Activated T-cell treated with anti-CD3 and anti-CD28 coated beads, Interleukin-2, amount 50 U/mL, for 72 hours (primary cell): Measurements from ENCODE around the gene ZNF728. TPM values are rescaled to one million over a fixed set of nuclear protein-coding genes. Genes with fewer than 3 reads are reported as not detected.

Experiments
- total RNA-seq, 2 donors: library from RNA; stranded (reverse); gene quantifications; one replicate each; pipeline ENCODE4 v1.2.3, GENCODE V29; 2022

ZNF728 gene
- total RNA-seq, 2 donors from 2014 or later: not detected

Other genes starting within 250 kb of the ZNF728 start
- not detected for gene ZNF99, start 219.0 kb downstream of the ZNF728 start, total RNA-seq
- gene ZNF723, start 170.9 kb downstream of the ZNF728 start, total RNA-seq: under 1 TPM in 1 of 2 donors, not detected in 1; 0.14 TPM
- 1 to 10 TPM; 1.2 to 2.2 TPM for gene ZNF730, start 113.8 kb upstream of the ZNF728 start, total RNA-seq
- gene ZNF724, start 247.2 kb upstream of the ZNF728 start, total RNA-seq: 10 to 100 TPM; 12.7 to 15.4 TPM